ENCODE results near the gene KY. TPM values are rescaled to one million over a fixed set of nuclear protein-coding genes. Genes with fewer than 3 reads are reported as not detected.

The KY gene
- total and polyA plus RNA-seq, 2 of the 8 experiments (the other 6 are each of a cell fraction or from before 2014, with no cell fraction given) = not detected

- 91% methylated on average over 4 of the region's 4 CpGs; no CpG with 5 or more reads in 1 of the 2 experiments for WGBS, 2 experiments (ENCODE audit: extremely low coverage in 1 of 2, insufficient coverage in 1 of 2, insufficient read length in 1 of 2, insufficient replicate concordance in 2 of 2, low coverage in 1 of 2, low lambda C conversion rate in 2 of 2, missing lambda C conversion rate in 1 of 2)
- no peak overlapping the region for H3K14ac ChIP-seq (ENCODE audit: insufficient read length)
- no peak overlapping the region for H3K9ac ChIP-seq (replicated peaks in 1 of 4; ENCODE audit: extremely low read depth in 1 of 4, low read depth in 3 of 4, low read length in 3 of 4)
- no peak overlapping the region for H3K56ac ChIP-seq (replicated peaks; ENCODE audit: insufficient read length, low read depth, low read length)
- H3K79me2 ChIP-seq (ENCODE audit: control insufficient read depth in 1 of 2, insufficient read depth in 2 of 2, low read length in 2 of 2) = no peaks in the 10 kb centered on the region
- H2BK5ac ChIP-seq (ENCODE audit: low read depth, low read length) = no peak overlapping the region
- no peaks in the 10 kb centered on the region for H3K9me3 ChIP-seq (ENCODE audit: insufficient read depth in 2 of 2, low read depth in 1 of 2, low read length in 1 of 2)
- H2AFZ ChIP-seq (ENCODE audit: low read length) = no peak overlapping the region
- ChIA-PET CTCF (ENCODE audit: partially characterized antibody) (interaction anchor here (0.5 to 13.8 kb wide), 20 partner anchors 10 to 860 kb away, joined by 3 to 197 read pairs (median 4); partner anchors contain the start of genes EPHB1 and KY), POLR2A (ENCODE audit: partially characterized antibody) (no interaction called here)
- H2AK5ac ChIP-seq (ENCODE audit: low read depth, low read length) = no peak overlapping the region
- no peak overlapping the region for H2BK12ac ChIP-seq (ENCODE audit: low read depth, low read length)
- H3K23ac ChIP-seq (ENCODE audit: insufficient read length) = no peak overlapping the region
- no peaks in the 10 kb centered on the region for H3K36me3 ChIP-seq (ENCODE audit: control insufficient read depth in 2 of 4, insufficient read depth in 4 of 4, low read length in 3 of 4)
- no peaks in the 10 kb centered on the region for H3K79me1 ChIP-seq (ENCODE audit: low read depth, low read length)
- H4K8ac ChIP-seq (ENCODE audit: extremely low read depth, insufficient read depth, low read length) = no peak overlapping the region
- FAIRE-seq (no peak), DNase-seq (ENCODE audit: low read depth in 1 of 2, low spot score in 2 of 2) (no peak)
- no peaks in the 10 kb centered on the region for H3K23me2 ChIP-seq (ENCODE audit: low read depth, low read length)
- no peak overlapping the region for H3K18ac ChIP-seq (ENCODE audit: extremely low read depth, low read length)
- no peaks in the 10 kb centered on the region for H4K20me1 ChIP-seq (replicated peaks in 1 of 2; ENCODE audit: control insufficient read depth in 1 of 2, insufficient read depth in 2 of 2, low read length in 2 of 2)
- no peak overlapping the region for H3K4me3 ChIP-seq (ENCODE audit: extremely low read depth in 1 of 4, insufficient read depth in 2 of 4, low read depth in 3 of 4, low read length in 4 of 4)
- H3K27me3 ChIP-seq (replicated peaks in 1 of 4; ENCODE audit: control insufficient read depth in 3 of 4, extremely low read depth in 1 of 4, insufficient read depth in 3 of 4, low read length in 3 of 4) = peaks cover 0 to 11% (median 7%) of the 10 kb centered on the region in 4 experiments; a peak in 4 of 7 replicates
- H3K4ac ChIP-seq (replicated peaks; ENCODE audit: insufficient read length, low read depth, low read length) = no peak overlapping the region
- peaks cover 0 to 11% (median 5%) of the 10 kb centered on the region in 4 experiments; a peak in 3 of 7 replicates for H3K4me1 ChIP-seq (replicated peaks in 1 of 4; ENCODE audit: control insufficient read depth in 3 of 4, insufficient read depth in 4 of 4, low read length in 3 of 4)
- no peak overlapping the region for H4K91ac ChIP-seq (replicated peaks; ENCODE audit: insufficient read length, low read length)
- no peak overlapping the region for H3K27ac ChIP-seq (ENCODE audit: low read depth, low read length)
- no peak overlapping the region for H2BK20ac ChIP-seq (ENCODE audit: low read length)
- no peak overlapping the region for H2BK120ac ChIP-seq (replicated peaks; ENCODE audit: low read depth, low read length)
- no peak overlapping the region for H2BK15ac ChIP-seq (ENCODE audit: low read length)
- H4K5ac ChIP-seq (ENCODE audit: insufficient read length, low read depth, low read length) = no peak overlapping the region
- H3K4me2 ChIP-seq (ENCODE audit: insufficient read depth in 1 of 2, low read depth in 2 of 2, low read length in 2 of 2) = no peak overlapping the region
- TF ChIP-seq POU5F1 (IDR thresholded peaks at IDR 0.05; ENCODE audit: low read depth, low read length) (no peak), RXRA (IDR thresholded peaks at IDR 0.05; ENCODE audit: insufficient read depth, low read depth, low read length) (no peak)
Measured at GRCh38 chr3:134641671-134642300, 9.0 kb downstream of the KY start.

Data from H1 (cell line).